H1 (cell line): Measurements from ENCODE around the gene CYB5R3. TPM values are rescaled to one million over a fixed set of nuclear protein-coding genes. Genes with fewer than 3 reads are reported as not detected.

Experiments
- CTCF ChIA-PET: fragments of 300-600 bp; sonication (Branson Sonifier 250); formaldehyde crosslinking; loops from one replicate; lab custom pipeline; 2021; ENCODE audit not compliant: partially characterized antibody; lab: Charles Lee
- POLR2A ChIA-PET: fragments of 300-600 bp; sonication (Branson Sonifier 250); formaldehyde crosslinking; loops from one replicate; lab custom pipeline; 2021; ENCODE audit warnings: inconsistent platforms; ENCODE audit not compliant: partially characterized antibody; lab: Charles Lee
- DNase-seq, 2 experiments: peaks; one replicate each; pipeline versions ENCODE4 v3.0.0 to v3.0.0-alpha.2; 2010 to 2022; ENCODE audit warnings: low spot score in 2 of 2, low read depth in 1 of 2, mixed read lengths in 1 of 2
- FAIRE-seq: peaks from 2 replicates; lab custom pipeline; 2011; peaks lifted over from hg19 to GRCh38; lab: Jason Lieb, UNC
- H2AFZ ChIP-seq: 2 replicates; pipeline ENCODE4 v1.8.1; 2012; ENCODE audit warnings: low read length, inconsistent platforms
- H2AK5ac ChIP-seq: 2 replicates; pipeline ENCODE4 v1.6.1; 2013; ENCODE audit warnings: low read depth, low read length
- H2BK120ac ChIP-seq: replicated peaks from 2 replicates; pipeline ENCODE3; 2013; ENCODE audit warnings: low read depth, low read length, inconsistent platforms
- H2BK12ac ChIP-seq: 2 replicates; pipeline ENCODE4 v1.6.1; 2013; ENCODE audit warnings: low read depth, low read length
- H2BK15ac ChIP-seq: 2 replicates; pipeline ENCODE4 v1.6.1; 2013; ENCODE audit warnings: low read length
- H2BK20ac ChIP-seq: 2 replicates; pipeline ENCODE4 v1.6.1; 2013; ENCODE audit warnings: low read length
- H2BK5ac ChIP-seq: 2 replicates; pipeline ENCODE4 v1.6.1; 2013; ENCODE audit warnings: low read depth, low read length
- H3K14ac ChIP-seq: 2 replicates; pipeline ENCODE4 v1.6.1; 2013; ENCODE audit warnings: inconsistent platforms; ENCODE audit not compliant: insufficient read length
- H3K18ac ChIP-seq: 2 replicates; pipeline ENCODE4 v1.6.1; 2013; ENCODE audit warnings: low read length; ENCODE audit errors: extremely low read depth
- H3K23ac ChIP-seq: 2 replicates; pipeline ENCODE4 v1.6.1; 2013; ENCODE audit warnings: inconsistent platforms; ENCODE audit not compliant: insufficient read length
- H3K23me2 ChIP-seq: 2 replicates; pipeline ENCODE4 v1.6.1; 2013; ENCODE audit warnings: low read depth, low read length
- H3K27ac ChIP-seq: 2 replicates; pipeline ENCODE4 v1.6.1; 2011; ENCODE audit warnings: low read depth, low read length, inconsistent platforms
- H3K27me3 ChIP-seq, 4 experiments: replicated peaks in 1 of 4; 1 replicate in 1 of 4; 2 replicates in 3 of 4; pipeline versions ENCODE4 v1.6.1 to v1.8.1; 2011 to 2013; ENCODE audit warnings: low read length in 3 of 4, mild to moderate bottlenecking in 3 of 4, inconsistent platforms in 2 of 4, mixed read lengths in 2 of 4, moderate library complexity in 1 of 4; ENCODE audit not compliant: control insufficient read depth in 3 of 4, insufficient read depth in 3 of 4; ENCODE audit errors: extremely low read depth in 1 of 4
- H3K36me3 ChIP-seq, 4 experiments: 2 replicates each; pipeline versions ENCODE4 v1.6.1 to v1.8.1; 2011 to 2013; ENCODE audit warnings: mild to moderate bottlenecking in 4 of 4, low read length in 3 of 4, moderate library complexity in 2 of 4, control low read depth in 1 of 4, inconsistent platforms in 1 of 4; ENCODE audit not compliant: insufficient read depth in 4 of 4, control insufficient read depth in 2 of 4
- H3K4ac ChIP-seq: replicated peaks from 2 replicates; pipeline ENCODE3; 2013; ENCODE audit warnings: low read length, low read depth, mixed read lengths, inconsistent platforms; ENCODE audit not compliant: insufficient read length
- H3K4me1 ChIP-seq, 4 experiments: replicated peaks in 1 of 4; 1 replicate in 1 of 4; 2 replicates in 3 of 4; pipeline versions ENCODE4 v1.6.1 to v1.8.1; 2011 to 2013; ENCODE audit warnings: low read length in 3 of 4, inconsistent platforms in 2 of 4, mixed read lengths in 1 of 4; ENCODE audit not compliant: insufficient read depth in 4 of 4, control insufficient read depth in 3 of 4
- H3K4me2 ChIP-seq, 2 experiments: 2 replicates each; pipeline versions ENCODE4 v1.6.1 to v1.8.1; 2011 to 2013; ENCODE audit warnings: low read depth in 2 of 2, low read length in 2 of 2, control low read depth in 1 of 2, inconsistent platforms in 1 of 2, mild to moderate bottlenecking in 1 of 2; ENCODE audit not compliant: insufficient read depth in 1 of 2
- H3K4me3 ChIP-seq, 4 experiments: fragments of 200-600, 300-600 bp in 1 of 4; sonication (generic), shearing (Covaris generic), sonication (Bioruptor Twin) in 1 of 4; 2 replicates each; pipeline versions ENCODE4 v1.5.1 to v1.8.1; 2011 to 2016; ENCODE audit warnings: low read length in 4 of 4, low read depth in 3 of 4, control low read depth in 2 of 4, inconsistent platforms in 2 of 4, mild to moderate bottlenecking in 2 of 4, mixed read lengths in 1 of 4, moderate library complexity in 1 of 4; ENCODE audit not compliant: insufficient read depth in 2 of 4; ENCODE audit errors: extremely low read depth in 1 of 4
- H3K56ac ChIP-seq: replicated peaks from 2 replicates; pipeline ENCODE3; 2013; ENCODE audit warnings: low read depth, mild to moderate bottlenecking, mixed read lengths, low read length, inconsistent platforms; ENCODE audit not compliant: insufficient read length
- H3K79me1 ChIP-seq: 2 replicates; pipeline ENCODE4 v1.6.1; 2013; ENCODE audit warnings: low read depth, low read length, control low read depth
- H3K79me2 ChIP-seq, 2 experiments: 2 replicates each; pipeline versions ENCODE4 v1.6.1 to v1.8.1; 2012 to 2013; ENCODE audit warnings: low read length in 2 of 2, mild to moderate bottlenecking in 2 of 2, inconsistent platforms in 1 of 2; ENCODE audit not compliant: insufficient read depth in 2 of 2, control insufficient read depth in 1 of 2
- H3K9ac ChIP-seq, 4 experiments: replicated peaks in 1 of 4; 1 replicate in 1 of 4; 2 replicates in 3 of 4; pipeline versions ENCODE4 v1.6.1 to v1.8.1; 2011 to 2013; ENCODE audit warnings: low read depth in 3 of 4, low read length in 3 of 4, control low read depth in 2 of 4, mild to moderate bottlenecking in 2 of 4, moderate library complexity in 2 of 4, inconsistent platforms in 1 of 4; ENCODE audit errors: extremely low read depth in 1 of 4
- H3K9me3 ChIP-seq, 2 experiments: 2 replicates each; pipeline versions ENCODE4 v1.6.1 to v1.8.1; 2012 to 2013; ENCODE audit warnings: mild to moderate bottlenecking in 2 of 2, moderate library complexity in 2 of 2, control low read depth in 1 of 2, inconsistent platforms in 1 of 2, low read depth in 1 of 2, low read length in 1 of 2, mixed read lengths in 1 of 2; ENCODE audit not compliant: insufficient read depth in 2 of 2
- H4K20me1 ChIP-seq, 2 experiments: replicated peaks in 1 of 2; 2 replicates each; pipeline versions ENCODE3 to v1.8.1; 2011 to 2013; ENCODE audit warnings: inconsistent platforms in 2 of 2, low read length in 2 of 2, mild to moderate bottlenecking in 1 of 2; ENCODE audit not compliant: insufficient read depth in 2 of 2, control insufficient read depth in 1 of 2
- H4K5ac ChIP-seq: 2 replicates; pipeline ENCODE4 v1.6.1; 2013; ENCODE audit warnings: low read length, low read depth, mixed read lengths, inconsistent platforms; ENCODE audit not compliant: insufficient read length
- H4K8ac ChIP-seq: 2 replicates; pipeline ENCODE4 v1.8.0; 2013; ENCODE audit warnings: mild to moderate bottlenecking, moderate library complexity, low read length, inconsistent platforms; ENCODE audit not compliant: insufficient read depth; ENCODE audit errors: extremely low read depth
- H4K91ac ChIP-seq: replicated peaks from 2 replicates; pipeline ENCODE3; 2013; ENCODE audit warnings: low read length, mixed read lengths, inconsistent platforms; ENCODE audit not compliant: insufficient read length
- ASH2L ChIP-seq: fragments of 200-600, 300-600 bp; sonication (generic); IDR thresholded peaks from one replicate; pipeline ENCODE4 v1.7.1; 2017; ENCODE audit warnings: low read length
- BACH1 ChIP-seq: IDR thresholded peaks from 2 replicates; pipeline ENCODE4 v1.6.1; 2012; ENCODE audit warnings: low read length, improper control_type of control experiment
- EGR1 ChIP-seq: IDR thresholded peaks from 2 replicates; pipeline ENCODE4 v1.6.1; 2011; ENCODE audit warnings: low read depth, low read length, borderline replicate concordance
- NANOG ChIP-seq: IDR thresholded peaks from 2 replicates; pipeline ENCODE4 v1.6.1; 2011; ENCODE audit warnings: low read length, low read depth, mild to moderate bottlenecking, inconsistent platforms; ENCODE audit not compliant: insufficient read depth, poor library complexity, severe bottlenecking
- NRF1 ChIP-seq: IDR thresholded peaks from 2 replicates; pipeline ENCODE4 v1.6.1; 2011; ENCODE audit warnings: mild to moderate bottlenecking, low read depth, low read length, improper control_type of control experiment
- PHF8 ChIP-seq: fragments of 200-600 bp; sonication (generic); conservative IDR thresholded peaks from 2 replicates; pipeline ENCODE4 v1.7.1; 2012; ENCODE audit warnings: low read depth, mild to moderate bottlenecking, inconsistent platforms, low read length, moderate library complexity
- POLR2A ChIP-seq, 2 experiments: IDR thresholded peaks; 1 replicate in 1 of 2; 2 replicates in 1 of 2; pipeline ENCODE4 v1.6.1; 2011; ENCODE audit warnings: low read depth in 2 of 2, low read length in 2 of 2, mild to moderate bottlenecking in 2 of 2; ENCODE audit errors: control extremely low read depth in 1 of 2
- POU5F1 ChIP-seq: IDR thresholded peaks from 2 replicates; pipeline ENCODE4 v1.6.1; 2011; ENCODE audit warnings: low read depth, mild to moderate bottlenecking, low read length, moderate library complexity
- RAD21 ChIP-seq, 2 experiments: IDR thresholded peaks in 1 of 2; conservative IDR thresholded peaks in 1 of 2; 2 replicates each; pipeline ENCODE4 v1.6.1; 2011; ENCODE audit warnings: low read depth in 2 of 2, low read length in 2 of 2, improper control_type of control experiment in 1 of 2, inconsistent platforms in 1 of 2, mild to moderate bottlenecking in 1 of 2, moderate library complexity in 1 of 2
- RNF2 ChIP-seq: fragments of 200-900, 300-1000 bp; sonication (generic); IDR thresholded peaks from 2 replicates; pipeline ENCODE4 v1.7.1; 2016; ENCODE audit warnings: borderline replicate concordance, low read depth, mild to moderate bottlenecking, antibody characterized with exemption, low read length; ENCODE audit not compliant: poor library complexity, severe bottlenecking; ENCODE audit errors: missing control alignments
- RXRA ChIP-seq: IDR thresholded peaks from 2 replicates; pipeline ENCODE4 v1.6.1; 2011; ENCODE audit warnings: low read depth, mild to moderate bottlenecking, low read length, moderate library complexity; ENCODE audit not compliant: insufficient read depth
- SAP30 ChIP-seq: fragments of 300-600 bp; sonication (generic); IDR thresholded peaks from 2 replicates; pipeline ENCODE4 v1.7.1; 2012; ENCODE audit warnings: low read length, moderate library complexity, mild to moderate bottlenecking, inconsistent platforms; ENCODE audit not compliant: insufficient read depth, insufficient replicate concordance
- SIRT6 ChIP-seq: IDR thresholded peaks from one replicate; pipeline ENCODE4 v1.7.1; 2012; ENCODE audit warnings: low read length, inconsistent platforms
- SIX5 ChIP-seq: IDR thresholded peaks from 2 replicates; pipeline ENCODE4 v1.6.1; 2011; ENCODE audit warnings: mild to moderate bottlenecking, low read depth, low read length
- SP4 ChIP-seq: IDR thresholded peaks from 2 replicates; pipeline ENCODE4 v1.6.1; 2012; ENCODE audit warnings: low read length, inconsistent platforms
- WGBS, 2 experiments: shearing (Covaris generic) in 1 of 2; methylation state at CpG; one replicate each; pipeline versions ENCODE4 v1.1.6 to v1.1.7; 2013 to 2015; ENCODE audit warnings: low lambda C conversion rate in 2 of 2, mixed read lengths in 2 of 2, inconsistent platforms in 1 of 2, low coverage in 1 of 2, missing lambda C conversion rate in 1 of 2; ENCODE audit not compliant: insufficient replicate concordance in 2 of 2, insufficient coverage in 1 of 2, insufficient read length in 1 of 2; ENCODE audit errors: extremely low coverage in 1 of 2, missing lambda C conversion rate in 1 of 2; 5-methylcytosine and 5-hydroxymethylcytosine counted together
- polyA plus RNA-seq, 7 experiments: library from polyadenylated mRNA; depleted of rRNA in 3 of 7; stranded (reverse) in 5 of 7; unstranded in 2 of 7; fragments of >200 nt in 5 of 7; fragments of 200-250 nt in 2 of 7; gene quantifications; 1 replicate in 5 of 7; 2 replicates in 1 of 7; 4 replicates in 1 of 7; pipeline versions ENCODE4 v1.2.1 to v1.2.3, GENCODE V29; 2011 to 2013; ENCODE audit warnings: missing spikeins in 2 of 7, mixed read lengths in 2 of 7
- total RNA-seq: library from RNA; stranded (reverse); fragmentation: NEBNext Ultra II Directional; extraction: Animal tissue kit (Norgen Biotek cat#: 25700); gene quantifications from 2 replicates; pipeline ENCODE4 v1.2.1, GENCODE V29; 2021

CYB5R3 gene
- total and polyA plus RNA-seq, 2 of the 8 experiments (the other 6 are each of a cell fraction or from before 2014, with no cell fraction given), result 75.3 to 113 TPM

GRCh38 chr22:42678894-42679293 lies 29.7 kb upstream of the CYB5R3 start:
- no peaks in the 10 kb centered on the region for H3K36me3 ChIP-seq
- ChIA-PET POLR2A (no interaction called here), CTCF (interaction anchor here (0.5 to 1.2 kb wide), 2 partner anchors 15 to 151 kb away, joined by 3 read pairs; no protein-coding TSS in a partner anchor)
- H4K91ac ChIP-seq, result no peak overlapping the region
- no peak overlapping the region for H2BK15ac ChIP-seq
- no peak overlapping the region for H3K4me2 ChIP-seq
- DNase-seq (no peak), FAIRE-seq (no peak)
- no peaks in the 10 kb centered on the region for H3K79me2 ChIP-seq
- no peak overlapping the region for H2AK5ac ChIP-seq
- no peak overlapping the region for H4K5ac ChIP-seq
- no peak overlapping the region for H3K27ac ChIP-seq
- H2BK12ac ChIP-seq, result no peak overlapping the region
- H2BK120ac ChIP-seq, result no peak overlapping the region
- H2BK20ac ChIP-seq, result no peak overlapping the region
- peaks cover 0 to 3% (median 0%) of the 10 kb centered on the region in 4 experiments; a peak in 3 of 7 replicates for H3K4me1 ChIP-seq
- TF ChIP-seq SIX5, result no peak
- TF ChIP-seq NANOG, result no peak
- TF ChIP-seq BACH1, result no peak
- TF ChIP-seq NRF1, result no peak
- no peak for TF ChIP-seq POU5F1
- no peak for TF ChIP-seq POLR2A (IDR thresholded peaks at IDR 0.05; ENCODE audit: control extremely low read depth in 1 of 2, low read depth in 2 of 2, low read length in 2 of 2)
- no peak for TF ChIP-seq PHF8
- TF ChIP-seq SAP30, result no peak
- no peak for TF ChIP-seq EGR1
- no peak for TF ChIP-seq RXRA
- TF ChIP-seq SP4, result no peak
- TF ChIP-seq ASH2L, result no peak
- no peak for TF ChIP-seq RAD21 (IDR thresholded peaks at IDR 0.05 in 1 of 2, conservative IDR thresholded peaks at IDR 0.05 in 1 of 2; ENCODE audit: low read depth in 2 of 2, low read length in 2 of 2)
- no peak for TF ChIP-seq RNF2
- no peak for TF ChIP-seq SIRT6
- no peak overlapping the region for H3K4ac ChIP-seq
- H3K9ac ChIP-seq, result no peak overlapping the region
- H3K27me3 ChIP-seq, result no peaks in the 10 kb centered on the region
- no peak overlapping the region for H2AFZ ChIP-seq
- no peak overlapping the region for H3K56ac ChIP-seq
- WGBS, 2 experiments, result 84% methylated on average over 1 of the region's 1 CpG; no CpG with 5 or more reads in 1 of the 2 experiments
- H3K23me2 ChIP-seq, result no peaks in the 10 kb centered on the region
- H3K9me3 ChIP-seq, result peaks cover 0 to 3% of the 10 kb centered on the region in 2 experiments; a peak in 2 of 4 replicates
- no peak overlapping the region for H4K8ac ChIP-seq
- no peaks in the 10 kb centered on the region for H4K20me1 ChIP-seq
- H3K79me1 ChIP-seq, result no peaks in the 10 kb centered on the region
- H3K18ac ChIP-seq, result no peak overlapping the region
- H3K14ac ChIP-seq, result no peak overlapping the region
- no peak overlapping the region for H2BK5ac ChIP-seq
- no peak overlapping the region for H3K4me3 ChIP-seq
- no peak overlapping the region for H3K23ac ChIP-seq
